HL-60 (cell line): ENCODE results near the gene UGT1A5.

Experiments
- DNase-seq, 2 experiments: peaks; one replicate each; pipeline ENCODE4 v3.0.0-alpha.2; 2010 to 2020; ENCODE audit warnings: low read depth in 1 of 2, low spot score in 1 of 2
- H3K27ac ChIP-seq: fragments of 250-450 bp; sonication (Bioruptor Pico); replicated peaks from 2 replicates; pipeline ENCODE4 v1.5.1; 2020; ENCODE audit warnings: mild to moderate bottlenecking, moderate library complexity
- H3K27me3 ChIP-seq: fragments of 250-450 bp; sonication (Bioruptor Pico); 2 replicates; pipeline ENCODE4 v1.5.1; 2021; ENCODE audit warnings: mild to moderate bottlenecking, moderate library complexity; ENCODE audit not compliant: insufficient read depth, poor library complexity, severe bottlenecking
- H3K4me3 ChIP-seq: replicated peaks from 2 replicates; pipeline ENCODE4 v1.5.1; 2011; ENCODE audit warnings: mild to moderate bottlenecking, control low read depth, low read length; ENCODE audit not compliant: insufficient read depth
- GABPA ChIP-seq: IDR thresholded peaks from 2 replicates; pipeline ENCODE4 v1.6.1; 2012; ENCODE audit warnings: low read depth
- POLR2AphosphoS5 ChIP-seq: IDR thresholded peaks from 2 replicates; pipeline ENCODE4 v1.6.1; 2012; ENCODE audit warnings: low read depth
- SPI1 ChIP-seq: IDR thresholded peaks from 2 replicates; pipeline ENCODE4 v1.6.1; 2012; ENCODE audit warnings: low read depth, mild to moderate bottlenecking, borderline replicate concordance
- TF ChIP-seq, protein P1 (sequence below): IDR thresholded peaks from one replicate; pipeline ENCODE4 v1.5.1; 2011; ENCODE audit warnings: low read length, control low read depth, inconsistent platforms; ENCODE audit not compliant: insufficient read depth
- TF ChIP-seq, protein P2 (sequence below): IDR thresholded peaks from 2 replicates; pipeline ENCODE4 v1.6.1; 2012; ENCODE audit warnings: low read depth; ENCODE audit not compliant: insufficient replicate concordance

The UGT1A5 gene

DNA sequence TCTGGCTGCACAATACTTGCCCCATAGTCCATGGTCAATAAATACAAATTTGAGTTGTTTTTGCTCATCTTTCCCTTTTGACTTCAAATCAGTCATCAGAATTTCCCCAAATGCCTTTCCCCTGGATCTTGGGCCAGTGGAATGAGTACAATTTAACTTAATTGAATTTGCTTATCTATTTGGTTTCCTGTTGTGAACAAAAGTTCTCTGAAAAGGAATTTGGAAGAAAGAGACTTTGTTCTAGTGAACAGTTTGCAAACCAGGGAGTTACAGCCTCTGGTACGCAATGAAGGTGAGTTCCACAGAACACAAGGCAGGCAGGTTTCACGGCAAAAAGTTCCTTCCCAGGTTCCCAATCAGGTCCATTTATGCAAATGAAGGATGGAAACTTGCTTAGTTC is 46.1 kb downstream of the UGT1A5 start:
- no peak for DNase-seq
- H3K27ac ChIP-seq, result no peak overlapping the region
- H3K4me3 ChIP-seq, result no peak overlapping the region
- TF ChIP-seq GABPA (no peak), SPI1 (no peak), POLR2AphosphoS5 (no peak)
- TF ChIP-seq, protein P1, sequence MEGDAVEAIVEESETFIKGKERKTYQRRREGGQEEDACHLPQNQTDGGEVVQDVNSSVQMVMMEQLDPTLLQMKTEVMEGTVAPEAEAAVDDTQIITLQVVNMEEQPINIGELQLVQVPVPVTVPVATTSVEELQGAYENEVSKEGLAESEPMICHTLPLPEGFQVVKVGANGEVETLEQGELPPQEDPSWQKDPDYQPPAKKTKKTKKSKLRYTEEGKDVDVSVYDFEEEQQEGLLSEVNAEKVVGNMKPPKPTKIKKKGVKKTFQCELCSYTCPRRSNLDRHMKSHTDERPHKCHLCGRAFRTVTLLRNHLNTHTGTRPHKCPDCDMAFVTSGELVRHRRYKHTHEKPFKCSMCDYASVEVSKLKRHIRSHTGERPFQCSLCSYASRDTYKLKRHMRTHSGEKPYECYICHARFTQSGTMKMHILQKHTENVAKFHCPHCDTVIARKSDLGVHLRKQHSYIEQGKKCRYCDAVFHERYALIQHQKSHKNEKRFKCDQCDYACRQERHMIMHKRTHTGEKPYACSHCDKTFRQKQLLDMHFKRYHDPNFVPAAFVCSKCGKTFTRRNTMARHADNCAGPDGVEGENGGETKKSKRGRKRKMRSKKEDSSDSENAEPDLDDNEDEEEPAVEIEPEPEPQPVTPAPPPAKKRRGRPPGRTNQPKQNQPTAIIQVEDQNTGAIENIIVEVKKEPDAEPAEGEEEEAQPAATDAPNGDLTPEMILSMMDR, result no peak
- TF ChIP-seq, protein P2, sequence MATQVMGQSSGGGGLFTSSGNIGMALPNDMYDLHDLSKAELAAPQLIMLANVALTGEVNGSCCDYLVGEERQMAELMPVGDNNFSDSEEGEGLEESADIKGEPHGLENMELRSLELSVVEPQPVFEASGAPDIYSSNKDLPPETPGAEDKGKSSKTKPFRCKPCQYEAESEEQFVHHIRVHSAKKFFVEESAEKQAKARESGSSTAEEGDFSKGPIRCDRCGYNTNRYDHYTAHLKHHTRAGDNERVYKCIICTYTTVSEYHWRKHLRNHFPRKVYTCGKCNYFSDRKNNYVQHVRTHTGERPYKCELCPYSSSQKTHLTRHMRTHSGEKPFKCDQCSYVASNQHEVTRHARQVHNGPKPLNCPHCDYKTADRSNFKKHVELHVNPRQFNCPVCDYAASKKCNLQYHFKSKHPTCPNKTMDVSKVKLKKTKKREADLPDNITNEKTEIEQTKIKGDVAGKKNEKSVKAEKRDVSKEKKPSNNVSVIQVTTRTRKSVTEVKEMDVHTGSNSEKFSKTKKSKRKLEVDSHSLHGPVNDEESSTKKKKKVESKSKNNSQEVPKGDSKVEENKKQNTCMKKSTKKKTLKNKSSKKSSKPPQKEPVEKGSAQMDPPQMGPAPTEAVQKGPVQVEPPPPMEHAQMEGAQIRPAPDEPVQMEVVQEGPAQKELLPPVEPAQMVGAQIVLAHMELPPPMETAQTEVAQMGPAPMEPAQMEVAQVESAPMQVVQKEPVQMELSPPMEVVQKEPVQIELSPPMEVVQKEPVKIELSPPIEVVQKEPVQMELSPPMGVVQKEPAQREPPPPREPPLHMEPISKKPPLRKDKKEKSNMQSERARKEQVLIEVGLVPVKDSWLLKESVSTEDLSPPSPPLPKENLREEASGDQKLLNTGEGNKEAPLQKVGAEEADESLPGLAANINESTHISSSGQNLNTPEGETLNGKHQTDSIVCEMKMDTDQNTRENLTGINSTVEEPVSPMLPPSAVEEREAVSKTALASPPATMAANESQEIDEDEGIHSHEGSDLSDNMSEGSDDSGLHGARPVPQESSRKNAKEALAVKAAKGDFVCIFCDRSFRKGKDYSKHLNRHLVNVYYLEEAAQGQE, result no peak
- no peaks in the 10 kb centered on the region for H3K27me3 ChIP-seq

DNA sequence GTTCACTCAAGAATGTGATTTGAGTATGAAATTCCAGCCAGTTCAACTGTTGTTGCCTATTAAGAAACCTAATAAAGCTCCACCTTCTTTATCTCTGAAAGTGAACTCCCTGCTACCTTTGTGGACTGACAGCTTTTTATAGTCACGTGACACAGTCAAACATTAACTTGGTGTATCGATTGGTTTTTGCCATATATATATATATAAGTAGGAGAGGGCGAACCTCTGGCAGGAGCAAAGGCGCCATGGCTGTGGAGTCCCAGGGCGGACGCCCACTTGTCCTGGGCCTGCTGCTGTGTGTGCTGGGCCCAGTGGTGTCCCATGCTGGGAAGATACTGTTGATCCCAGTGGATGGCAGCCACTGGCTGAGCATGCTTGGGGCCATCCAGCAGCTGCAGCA is 47.3 kb downstream of the UGT1A5 start, which contains the start of gene UGT1A1:
Gene UGT1A1 (plus strand): TSS at position 228 of the 400 bp plus-strand sequence. CDS start 18 bp downstream, at position 246.
- no peak within 1 kb of the TSS for H3K4me3 ChIP-seq
- TF ChIP-seq SPI1 (no peak), GABPA (no peak), POLR2AphosphoS5 (no peak)
- TF ChIP-seq, protein P1, result no peak
- TF ChIP-seq, protein P2, result no peak
- no peak for DNase-seq
- no peak within 1 kb of the TSS for H3K27ac ChIP-seq
- H3K27me3 ChIP-seq, result no peaks in the 10 kb centered on the region

DNA sequence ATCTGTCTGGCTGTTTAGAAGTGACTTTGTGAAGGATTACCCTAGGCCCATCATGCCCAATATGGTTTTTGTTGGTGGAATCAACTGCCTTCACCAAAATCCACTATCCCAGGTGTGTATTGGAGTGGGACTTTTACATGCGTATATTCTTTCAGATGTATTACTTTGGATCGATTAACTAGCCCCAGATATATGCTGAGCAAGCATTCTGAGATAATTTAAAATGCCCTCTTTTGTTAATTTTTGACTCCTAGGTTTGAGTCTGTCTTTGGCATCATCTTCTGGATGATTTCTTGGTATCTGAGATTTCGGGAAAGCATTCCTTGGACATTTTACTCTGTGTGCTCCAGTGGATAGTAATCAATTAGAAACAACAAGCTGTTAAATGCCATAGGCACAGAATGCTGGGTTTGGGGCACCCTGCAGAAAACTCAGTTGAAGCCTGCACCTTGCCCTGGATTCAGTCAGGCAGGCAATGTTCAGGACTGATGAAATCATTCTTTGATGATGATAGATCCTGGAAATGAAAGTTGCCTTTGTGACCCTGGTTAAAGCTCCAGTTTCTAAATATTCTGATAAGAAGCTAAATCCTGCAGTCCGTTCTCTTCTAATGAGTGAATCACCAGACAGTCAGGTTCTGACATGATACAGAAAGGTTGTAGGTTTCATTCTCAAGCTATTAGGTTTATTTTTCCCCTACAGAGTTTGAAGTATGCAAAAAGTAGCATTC is 48.5 kb downstream of the UGT1A5 start:
- TF ChIP-seq, protein P1, result no peak
- TF ChIP-seq, protein P2, result no peak
- TF ChIP-seq SPI1 (no peak), POLR2AphosphoS5 (no peak), GABPA (no peak)
- DNase-seq, result no peak
- Histone ChIP-seq H3K27ac (no peak overlapping the region), H3K27me3 (no peaks in the 10 kb centered on the region), H3K4me3 (no peak overlapping the region)
